Measurements from ENCODE around the gene MAP3K7CL.

The MAP3K7CL gene

GRCh38 chr21:29133796-29134195 lies 3.4 kb downstream of the MAP3K7CL start:
- DNase-seq (ENCODE audit: low read depth, low spot score): no peak

DNA sequence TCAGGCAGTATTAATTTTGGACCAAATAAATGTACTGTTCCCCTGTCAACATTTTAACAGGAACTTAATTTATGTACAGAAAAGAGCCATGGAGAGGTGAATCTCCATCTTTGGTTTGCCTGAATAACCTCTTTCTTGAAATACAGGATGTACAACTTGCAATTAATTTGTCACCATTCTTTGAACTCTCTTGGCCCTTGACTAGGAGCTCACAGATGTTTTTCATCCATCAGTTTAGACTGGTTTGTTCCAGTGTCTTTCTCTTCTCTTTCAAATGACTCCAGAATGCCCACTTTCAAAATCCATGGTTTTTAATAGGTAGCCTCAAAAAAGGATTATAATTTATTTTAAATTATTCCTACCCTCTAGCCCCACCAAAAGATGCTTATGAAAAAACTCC lies 5.0 kb downstream of the MAP3K7CL start:
- DNase-seq (ENCODE audit: low read depth, low spot score): no peak

DNA sequence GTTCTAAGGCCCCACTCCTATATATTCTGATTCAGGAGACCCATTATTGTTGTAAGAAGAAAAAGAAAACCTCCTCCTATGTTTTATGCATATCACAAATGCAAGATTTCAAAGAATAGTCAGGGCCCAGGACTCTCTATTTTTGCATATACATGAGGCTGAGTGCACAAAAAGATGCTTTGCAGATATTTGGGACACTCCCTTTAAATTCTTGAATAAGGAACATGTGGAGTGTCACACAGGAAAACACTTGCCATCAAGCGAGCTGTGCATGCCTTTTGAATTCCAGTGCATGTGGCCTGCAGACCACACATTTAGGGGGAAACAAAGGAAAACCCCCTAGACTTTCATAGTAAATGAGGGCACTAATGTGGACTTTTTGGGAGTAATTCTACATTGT lies 5.6 kb downstream of the MAP3K7CL start:
- DNase-seq (ENCODE audit: low read depth, low spot score): no peak

DNA sequence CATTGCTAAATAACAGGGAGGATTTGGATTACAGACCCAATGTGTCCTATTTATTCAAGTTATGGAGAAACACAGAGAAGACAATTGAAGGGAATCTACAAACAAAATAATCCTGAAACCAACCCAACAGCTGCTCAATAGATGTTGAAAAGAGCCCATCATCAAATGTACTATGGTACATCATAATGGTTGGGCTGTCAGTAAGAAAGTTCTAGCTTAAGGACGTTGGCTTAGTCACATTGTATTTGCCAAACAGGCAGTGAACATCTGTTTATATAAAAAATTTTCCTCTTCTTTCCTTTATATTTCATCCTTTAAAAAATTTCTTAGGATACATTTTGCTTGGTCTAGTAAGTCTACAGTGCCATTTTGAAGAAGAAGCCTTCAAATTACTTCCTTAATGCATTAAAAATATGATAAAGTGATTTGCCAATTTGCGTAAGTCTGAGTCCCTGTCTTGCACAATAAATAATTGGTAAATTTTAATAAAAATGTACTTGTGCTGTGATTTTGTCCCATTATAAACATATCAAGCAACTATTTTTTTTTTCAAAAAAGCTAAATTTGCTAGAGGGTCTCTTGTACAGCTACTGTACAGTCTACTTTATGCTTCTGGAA lies 14.4 kb downstream of the MAP3K7CL start:
- DNase-seq (ENCODE audit: low read depth, low spot score): no peak

- DNase-seq (ENCODE audit: low read depth, low spot score): peak; percentile 83
Measured at GRCh38 chr21:29145354-29145782, 14.9 kb downstream of the MAP3K7CL start.

- DNase-seq (ENCODE audit: low read depth, low spot score): no peak
Measured at GRCh38 chr21:29145852-29146453, 15.5 kb downstream of the MAP3K7CL start.

- no peak for DNase-seq (ENCODE audit: low read depth, low spot score)
Measured at GRCh38 chr21:29146726-29147125, 16.3 kb downstream of the MAP3K7CL start.

GRCh38 chr21:29148530-29148929 lies 18.1 kb downstream of the MAP3K7CL start:
- peak; percentile 90 for DNase-seq (ENCODE audit: low read depth, low spot score)

- DNase-seq (ENCODE audit: low read depth, low spot score): peak; percentile 45
Measured at GRCh38 chr21:29149808-29150425, 19.5 kb downstream of the MAP3K7CL start.

- no peak for DNase-seq (ENCODE audit: low read depth, low spot score)
Measured at GRCh38 chr21:29151931-29152330, 21.5 kb downstream of the MAP3K7CL start.

DNA sequence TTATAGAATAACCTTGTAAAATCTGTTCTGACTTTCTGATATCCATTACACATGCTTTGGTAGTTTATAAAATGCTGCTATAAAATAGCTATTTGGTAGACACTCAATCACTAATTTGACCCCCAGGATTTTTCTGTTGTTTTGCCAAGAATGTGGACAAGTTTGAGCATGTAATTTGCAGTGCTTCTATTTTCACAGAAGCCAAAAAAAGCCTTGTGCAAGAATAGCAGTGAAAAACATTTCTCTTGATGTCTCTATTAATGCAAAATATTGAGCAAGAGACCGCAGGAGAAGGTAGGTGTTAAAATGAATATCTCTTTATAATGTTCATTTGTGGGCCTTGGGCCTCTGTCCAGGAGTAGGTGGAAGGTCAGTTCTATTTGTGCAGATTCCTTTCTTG lies 22.5 kb downstream of the MAP3K7CL start:
- no peak for DNase-seq (ENCODE audit: low read depth, low spot score)

DNA sequence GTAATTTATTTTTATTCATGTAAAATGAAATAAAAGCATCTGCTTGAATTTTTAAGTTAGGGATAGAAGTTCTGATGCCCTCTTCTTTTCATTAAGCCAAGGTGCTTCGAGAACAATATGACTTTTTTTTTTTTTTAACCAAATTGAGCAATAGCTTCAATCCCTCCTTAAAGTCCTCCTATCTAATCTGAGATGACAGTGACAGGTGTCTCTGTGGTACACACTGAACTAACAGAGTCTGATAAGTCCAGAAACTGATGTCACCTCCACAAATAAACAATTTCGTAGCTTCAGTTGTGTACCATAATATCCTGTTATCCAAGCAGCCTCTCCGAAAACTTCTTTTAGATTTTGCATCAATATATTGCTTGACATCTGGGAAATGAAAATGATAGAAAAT lies 23.8 kb downstream of the MAP3K7CL start:
- DNase-seq (ENCODE audit: low read depth, low spot score): no peak

DNA sequence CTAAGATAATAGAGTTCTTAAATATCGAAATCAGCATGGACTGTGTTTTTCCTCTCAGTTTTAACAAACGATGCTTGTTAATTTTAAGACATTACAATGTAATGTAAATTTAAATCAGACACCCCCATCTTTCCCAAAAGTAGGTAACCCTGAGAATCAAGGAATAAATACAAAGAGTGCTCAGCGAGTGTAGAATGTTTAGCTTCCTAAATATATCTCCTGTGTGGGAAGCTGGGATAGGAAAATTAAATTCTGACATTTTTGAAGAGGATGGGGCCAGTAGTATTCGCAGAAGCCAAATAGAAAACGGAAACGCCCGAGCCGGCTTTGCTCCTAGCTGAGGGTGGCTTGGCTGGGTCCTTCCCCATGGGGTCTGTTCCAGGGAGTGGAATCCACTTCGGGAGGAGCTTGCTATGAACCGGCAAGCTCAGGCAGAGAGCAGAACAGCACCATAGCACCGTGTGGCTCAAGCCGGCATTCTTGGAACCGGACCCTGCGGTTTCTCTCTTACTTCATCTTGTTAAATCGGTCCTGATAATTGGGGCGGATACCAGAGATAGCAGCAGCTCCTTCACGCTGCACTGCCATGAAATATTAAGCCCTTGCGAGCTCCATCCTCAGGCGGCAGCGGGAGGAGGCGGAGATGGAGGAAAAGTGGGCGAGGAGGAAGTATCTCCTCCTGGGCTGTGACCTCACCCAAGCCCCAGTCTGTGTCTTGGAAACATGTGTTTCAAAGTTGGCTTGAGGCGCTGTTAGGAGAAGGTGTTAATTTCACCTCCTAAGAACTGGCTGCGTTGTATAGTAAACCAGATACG lies 24.9 kb downstream of the MAP3K7CL start:
- peak; percentile 71 for DNase-seq (ENCODE audit: low read depth, low spot score)

GRCh38 chr21:29155933-29156260 lies 25.5 kb downstream of the MAP3K7CL start:
- DNase-seq (ENCODE audit: low read depth, low spot score): no peak

DNA sequence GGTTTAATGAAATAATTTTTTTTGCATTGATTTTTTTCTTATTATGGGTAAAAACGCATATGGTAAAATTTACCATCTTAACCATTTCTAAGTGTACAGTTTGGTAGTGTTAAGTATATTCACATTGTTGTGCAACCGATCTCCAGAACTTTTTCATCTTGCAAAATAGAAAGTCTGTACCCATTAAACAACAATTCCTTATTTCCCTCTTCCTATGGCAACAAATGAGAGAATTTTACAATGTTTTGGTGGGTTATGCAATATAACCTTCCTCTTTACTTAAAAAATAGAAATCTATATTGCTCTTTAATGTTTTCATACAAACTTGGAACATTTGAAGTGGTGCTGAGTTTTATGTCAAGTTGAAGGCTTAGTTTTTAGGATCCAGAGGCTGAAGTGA lies 26.6 kb downstream of the MAP3K7CL start:
- DNase-seq (ENCODE audit: low read depth, low spot score): no peak

GRCh38 chr21:29159842-29160241 lies 29.4 kb downstream of the MAP3K7CL start:
- no peak for DNase-seq (ENCODE audit: low read depth, low spot score)

GRCh38 chr21:29162825-29163224 lies 32.4 kb downstream of the MAP3K7CL start:
- peak; percentile 59 for DNase-seq (ENCODE audit: low read depth, low spot score)

- DNase-seq (ENCODE audit: low read depth, low spot score): no peak
Measured at GRCh38 chr21:29163341-29164115, 33.1 kb downstream of the MAP3K7CL start.

DNA sequence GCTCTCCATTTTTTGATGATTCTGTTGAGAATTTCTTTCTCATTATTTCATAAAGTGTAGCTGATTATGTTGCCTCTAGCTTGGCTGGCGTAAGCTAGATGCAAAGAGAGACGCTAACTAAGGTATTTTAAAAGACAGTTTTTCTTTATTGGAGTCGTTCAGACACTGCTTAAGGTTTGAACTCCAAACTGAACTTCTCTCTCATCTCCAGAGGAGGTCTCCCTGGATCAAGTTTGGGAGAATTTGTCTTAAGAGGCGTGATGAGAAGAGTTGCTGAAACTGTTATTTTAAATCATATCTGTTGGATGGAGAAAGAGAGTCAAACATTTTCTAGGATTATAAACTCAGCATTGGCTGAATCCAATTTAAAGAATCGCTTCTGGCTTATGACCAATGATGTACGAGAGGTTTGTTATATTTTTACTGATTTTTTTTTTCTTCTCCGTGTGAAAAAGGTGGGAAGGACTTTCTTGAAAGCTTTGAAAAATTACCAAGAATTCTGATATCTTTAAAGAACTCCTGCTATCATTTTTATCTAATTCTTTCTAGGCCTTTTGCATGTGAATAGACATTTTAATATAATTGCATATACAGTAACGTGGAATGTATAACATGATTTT lies 34.0 kb downstream of the MAP3K7CL start:
- DNase-seq (ENCODE audit: low read depth, low spot score): peak; percentile 78

DNA sequence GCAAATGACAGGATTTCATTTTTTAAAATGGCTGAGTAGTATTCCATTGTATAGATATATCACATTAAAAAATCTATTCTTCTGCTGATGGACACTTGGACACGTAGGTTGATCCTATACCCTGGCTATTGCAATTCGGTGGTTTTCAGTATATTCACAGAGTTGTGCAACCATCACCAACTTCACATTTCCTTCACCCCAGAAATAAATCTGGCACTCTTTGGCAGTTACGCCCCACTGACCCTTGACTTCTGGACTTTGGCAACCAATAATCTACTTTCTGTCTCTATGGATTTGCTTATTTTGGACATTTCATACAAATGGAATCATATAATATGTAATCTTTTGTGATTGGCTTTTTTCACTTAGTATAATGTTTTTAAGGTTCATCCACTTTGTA lies 35.9 kb downstream of the MAP3K7CL start:
- DNase-seq (ENCODE audit: low read depth, low spot score): no peak

DNA sequence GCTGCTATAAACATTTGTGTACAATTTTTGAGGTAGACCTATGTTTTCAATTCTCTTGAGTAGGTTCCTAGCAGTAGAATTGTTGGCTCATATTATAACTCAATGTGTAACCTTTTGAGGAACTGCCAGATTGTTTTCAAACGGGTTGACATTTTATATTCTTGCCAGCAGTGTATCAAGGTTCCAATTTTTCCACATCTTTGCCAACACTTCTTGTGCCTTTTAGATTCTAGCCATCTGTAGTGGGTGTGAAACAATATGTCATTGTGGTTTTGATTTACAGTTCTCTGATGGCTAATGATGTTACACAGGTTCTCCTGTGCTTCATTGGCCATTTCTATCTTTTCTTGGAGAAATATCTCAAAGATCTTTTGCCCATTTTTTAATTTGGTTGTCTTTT lies 36.4 kb downstream of the MAP3K7CL start:
- DNase-seq (ENCODE audit: low read depth, low spot score): no peak

All from astrocyte of the hippocampus (primary cell).